HG03025 (cell line): ENCODE data around the gene GLRX5.
"Not testable (repeated sequence)": the region's sequence is repeated elsewhere in the genome, so short reads cannot be mapped to it uniquely, and the experiment has no call there.

Source experiments
- ATAC-seq: cut with Tn5 transposase; IDR thresholded peaks from one replicate; pipeline ENCODE4 v1.9.1; 2021; ENCODE audit warnings: mild to moderate bottlenecking, moderate library complexity; ENCODE audit not compliant: unreplicated experiment, low FRiP score

GLRX5 gene

GRCh38 chr14:95549656-95550585, 15.1 kb downstream of the GLRX5 start:
- no peak for ATAC-seq

- no peak for ATAC-seq
Measured at GRCh38 chr14:95551435-95551834, 16.6 kb downstream of the GLRX5 start.

GRCh38 chr14:95553141-95553540, 18.3 kb downstream of the GLRX5 start:
- ATAC-seq, result no peak

GRCh38 chr14:95555053-95555452, 20.2 kb downstream of the GLRX5 start:
- no peak for ATAC-seq

- ATAC-seq, result no peak
Measured at GRCh38 chr14:95557291-95557690, 22.4 kb downstream of the GLRX5 start.

GRCh38 chr14:95557832-95558231, 23.0 kb downstream of the GLRX5 start:
- no peak for ATAC-seq

GRCh38 chr14:95559203-95559602, 24.4 kb downstream of the GLRX5 start:
- no peak for ATAC-seq

GRCh38 chr14:95561001-95561412, 26.2 kb downstream of the GLRX5 start:
- ATAC-seq, result peak; percentile 81

- ATAC-seq, result no peak
Measured at GRCh38 chr14:95562892-95563685, 28.2 kb downstream of the GLRX5 start.

GRCh38 chr14:95564060-95564459, 29.2 kb downstream of the GLRX5 start:
- no peak for ATAC-seq

GRCh38 chr14:95569440-95569839, 34.6 kb downstream of the GLRX5 start:
- no peak for ATAC-seq

GRCh38 chr14:95573313-95573712, 38.5 kb downstream of the GLRX5 start:
- no peak for ATAC-seq

- ATAC-seq, result no peak
Measured at GRCh38 chr14:95575840-95576473, 41.1 kb downstream of the GLRX5 start.

GRCh38 chr14:95577067-95577800, 42.4 kb downstream of the GLRX5 start:
- peak; percentile 96 for ATAC-seq

- no peak for ATAC-seq
Measured at GRCh38 chr14:95577870-95578269, 43.0 kb downstream of the GLRX5 start.

- ATAC-seq, result not testable (repeated sequence)
Measured at GRCh38 chr14:95583836-95584617, 49.2 kb downstream of the GLRX5 start.

GRCh38 chr14:95585953-95586620, 51.2 kb downstream of the GLRX5 start:
- ATAC-seq, result no peak

- ATAC-seq, result not testable (repeated sequence)
Measured at GRCh38 chr14:95591182-95591581, 56.3 kb downstream of the GLRX5 start.
